Measurements from ENCODE around the gene PRCP. TPM values are rescaled to one million over a fixed set of nuclear protein-coding genes. Genes with fewer than 3 reads are reported as not detected.

PRCP gene
- total RNA-seq, 1 donor from 2014 or later: 71.0 TPM

GRCh38 chr11:82823647-82824619 lies 76.3 kb downstream of the PRCP start:
- Histone ChIP-seq H3K4me3 (ENCODE audit: low read length in 3 of 3) (no peak overlapping the region), H3K9ac (ENCODE audit: low read depth in 1 of 3, low read length in 3 of 3) (no peak overlapping the region), H3K36me3 (ENCODE audit: control insufficient read depth in 3 of 3, insufficient read depth in 3 of 3, low read length in 3 of 3) (peaks cover 0 to 4% (median 0%) of the 10 kb centered on the region in 3 donors), H3K4me1 (ENCODE audit: control insufficient read depth in 3 of 3, insufficient read depth in 3 of 3, low read length in 3 of 3) (no peaks in the 10 kb centered on the region), H3K27me3 (ENCODE audit: control insufficient read depth in 3 of 3, insufficient read depth in 3 of 3, low read length in 3 of 3) (no peaks in the 10 kb centered on the region), H3K9me3 (ENCODE audit: control insufficient read depth in 3 of 3, low read length in 3 of 3) (no peaks in the 10 kb centered on the region), H3K27ac (ENCODE audit: low read depth, low read length) (no peak overlapping the region)

DNA sequence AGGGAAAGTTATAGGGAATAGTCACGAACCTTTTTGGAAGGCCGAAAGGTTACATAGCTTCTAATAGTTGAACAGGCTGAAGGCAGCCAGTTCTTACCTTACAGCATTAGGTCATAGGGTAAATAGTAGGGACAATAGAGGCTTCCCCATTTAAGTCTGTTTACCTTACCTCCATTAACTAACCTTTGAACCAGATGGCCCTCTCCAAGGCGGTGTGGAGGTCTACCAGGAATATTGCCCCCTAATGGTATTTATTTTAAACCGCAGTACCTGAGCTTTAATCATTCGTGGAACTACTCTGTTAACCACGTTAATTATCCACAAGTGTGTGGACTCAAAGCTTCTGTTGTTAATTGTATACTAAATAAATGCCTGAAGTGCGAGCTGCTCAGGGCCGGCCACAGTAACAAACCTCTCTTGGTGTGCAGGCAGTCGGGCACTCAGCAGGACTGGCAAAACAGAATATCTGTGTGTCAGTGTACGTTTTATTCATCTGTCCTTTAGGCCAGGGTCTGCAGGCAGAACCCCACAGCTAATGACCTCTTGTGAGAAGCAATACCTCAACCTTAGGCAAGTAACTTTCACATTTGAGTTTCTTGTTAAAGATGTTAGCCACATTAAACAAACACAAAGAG lies 81.7 kb downstream of the PRCP start:
- H3K9ac ChIP-seq (ENCODE audit: low read depth in 1 of 3, low read length in 3 of 3): no peak overlapping the region
- no peak overlapping the region for H3K4me3 ChIP-seq (ENCODE audit: low read length in 3 of 3)
- H3K27me3 ChIP-seq (ENCODE audit: control insufficient read depth in 3 of 3, insufficient read depth in 3 of 3, low read length in 3 of 3): no peaks in the 10 kb centered on the region
- no peaks in the 10 kb centered on the region for H3K4me1 ChIP-seq (ENCODE audit: control insufficient read depth in 3 of 3, insufficient read depth in 3 of 3, low read length in 3 of 3)
- no peaks in the 10 kb centered on the region for H3K36me3 ChIP-seq (ENCODE audit: control insufficient read depth in 3 of 3, insufficient read depth in 3 of 3, low read length in 3 of 3)
- no peak overlapping the region for H3K27ac ChIP-seq (ENCODE audit: low read depth, low read length)
- H3K9me3 ChIP-seq (ENCODE audit: control insufficient read depth in 3 of 3, low read length in 3 of 3): no peaks in the 10 kb centered on the region

GRCh38 chr11:82815406-82815805 lies 84.8 kb downstream of the PRCP start:
- Histone ChIP-seq H3K4me1 (ENCODE audit: control insufficient read depth in 3 of 3, insufficient read depth in 3 of 3, low read length in 3 of 3) (no peaks in the 10 kb centered on the region), H3K36me3 (ENCODE audit: control insufficient read depth in 3 of 3, insufficient read depth in 3 of 3, low read length in 3 of 3) (no peaks in the 10 kb centered on the region), H3K9me3 (ENCODE audit: control insufficient read depth in 3 of 3, low read length in 3 of 3) (no peaks in the 10 kb centered on the region), H3K27me3 (ENCODE audit: control insufficient read depth in 3 of 3, insufficient read depth in 3 of 3, low read length in 3 of 3) (no peaks in the 10 kb centered on the region), H3K9ac (ENCODE audit: low read depth in 1 of 3, low read length in 3 of 3) (no peak overlapping the region), H3K4me3 (ENCODE audit: low read length in 3 of 3) (no peak overlapping the region), H3K27ac (ENCODE audit: low read depth, low read length) (no peak overlapping the region)

DNA sequence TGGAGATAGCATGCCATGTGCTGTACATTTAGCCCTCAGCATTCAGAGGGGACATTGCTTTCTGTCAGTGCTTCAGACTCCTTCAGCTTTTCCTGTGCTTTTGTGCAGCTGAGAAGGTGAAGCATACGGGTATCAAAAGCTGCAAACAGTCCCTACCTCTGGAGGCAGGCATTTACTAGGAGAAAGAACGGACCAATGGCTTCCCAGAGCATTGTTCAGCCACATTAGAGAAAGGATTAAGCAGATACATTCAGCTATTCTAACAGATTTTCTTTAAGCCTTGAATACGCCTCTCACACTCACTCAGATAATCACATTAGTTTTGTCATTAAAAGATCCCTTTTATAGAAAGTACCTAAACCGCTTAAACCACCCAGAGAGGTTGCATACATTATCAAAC lies 85.9 kb downstream of the PRCP start:
- Histone ChIP-seq H3K27me3 (ENCODE audit: control insufficient read depth in 3 of 3, insufficient read depth in 3 of 3, low read length in 3 of 3) (no peaks in the 10 kb centered on the region), H3K9ac (ENCODE audit: low read depth in 1 of 3, low read length in 3 of 3) (no peak overlapping the region)

DNA sequence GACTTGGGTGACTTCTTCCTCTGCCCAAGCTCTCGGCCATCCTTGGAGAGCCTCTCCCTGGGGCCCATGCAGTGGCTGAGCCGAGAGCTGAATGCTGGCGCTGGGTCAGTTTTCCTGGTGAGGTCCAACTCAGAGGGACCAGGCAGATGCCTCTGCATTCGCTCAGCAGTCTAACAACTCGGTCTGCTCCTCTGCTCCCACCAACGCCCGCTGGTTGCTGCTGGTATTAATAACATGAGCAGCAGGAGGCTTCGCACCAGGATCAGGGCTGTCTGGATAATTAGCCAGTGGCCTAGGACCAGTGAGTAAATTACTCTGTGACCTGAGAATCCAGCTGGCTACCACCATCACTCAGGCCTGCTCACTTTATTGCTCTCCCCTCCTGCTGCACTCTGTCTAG lies 88.9 kb downstream of the PRCP start:
- no peaks in the 10 kb centered on the region for H3K27me3 ChIP-seq (ENCODE audit: control insufficient read depth in 3 of 3, insufficient read depth in 3 of 3, low read length in 3 of 3)

More for the DNA sequence above, 85.9 kb downstream of the PRCP start:
- Histone ChIP-seq H3K9me3 (ENCODE audit: control insufficient read depth in 3 of 3, low read length in 3 of 3) (no peaks in the 10 kb centered on the region), H3K27ac (ENCODE audit: low read depth, low read length) (no peak overlapping the region), H3K4me1 (ENCODE audit: control insufficient read depth in 3 of 3, insufficient read depth in 3 of 3, low read length in 3 of 3) (no peaks in the 10 kb centered on the region), H3K4me3 (ENCODE audit: low read length in 3 of 3) (no peak overlapping the region), H3K36me3 (ENCODE audit: control insufficient read depth in 3 of 3, insufficient read depth in 3 of 3, low read length in 3 of 3) (no peaks in the 10 kb centered on the region)

GRCh38 chr11:82810738-82811137 lies 89.5 kb downstream of the PRCP start:
- H3K27me3 ChIP-seq (ENCODE audit: control insufficient read depth in 3 of 3, insufficient read depth in 3 of 3, low read length in 3 of 3): peaks cover 0 to 4% (median 3%) of the 10 kb centered on the region in 3 donors
- no peaks in the 10 kb centered on the region for H3K4me1 ChIP-seq (ENCODE audit: control insufficient read depth in 3 of 3, insufficient read depth in 3 of 3, low read length in 3 of 3)
- H3K27ac ChIP-seq (ENCODE audit: low read depth, low read length): no peak overlapping the region
- H3K36me3 ChIP-seq (ENCODE audit: control insufficient read depth in 3 of 3, insufficient read depth in 3 of 3, low read length in 3 of 3): no peaks in the 10 kb centered on the region
- no peaks in the 10 kb centered on the region for H3K9me3 ChIP-seq (ENCODE audit: control insufficient read depth in 3 of 3, low read length in 3 of 3)
- no peak overlapping the region for H3K4me3 ChIP-seq (ENCODE audit: low read length in 3 of 3)
- H3K9ac ChIP-seq (ENCODE audit: low read depth in 1 of 3, low read length in 3 of 3): no peak overlapping the region

More for the DNA sequence above, 88.9 kb downstream of the PRCP start:
- Histone ChIP-seq H3K4me3 (ENCODE audit: low read length in 3 of 3) (no peak overlapping the region), H3K9me3 (ENCODE audit: control insufficient read depth in 3 of 3, low read length in 3 of 3) (no peaks in the 10 kb centered on the region), H3K9ac (ENCODE audit: low read depth in 1 of 3, low read length in 3 of 3) (no peak overlapping the region), H3K4me1 (ENCODE audit: control insufficient read depth in 3 of 3, insufficient read depth in 3 of 3, low read length in 3 of 3) (no peaks in the 10 kb centered on the region), H3K36me3 (ENCODE audit: control insufficient read depth in 3 of 3, insufficient read depth in 3 of 3, low read length in 3 of 3) (no peaks in the 10 kb centered on the region), H3K27ac (ENCODE audit: low read depth, low read length) (no peak overlapping the region)

GRCh38 chr11:82810326-82810725 lies 89.9 kb downstream of the PRCP start:
- Histone ChIP-seq H3K27me3 (ENCODE audit: control insufficient read depth in 3 of 3, insufficient read depth in 3 of 3, low read length in 3 of 3) (peaks cover 0 to 4% (median 3%) of the 10 kb centered on the region in 3 donors), H3K4me3 (ENCODE audit: low read length in 3 of 3) (no peak overlapping the region), H3K36me3 (ENCODE audit: control insufficient read depth in 3 of 3, insufficient read depth in 3 of 3, low read length in 3 of 3) (no peaks in the 10 kb centered on the region), H3K9me3 (ENCODE audit: control insufficient read depth in 3 of 3, low read length in 3 of 3) (no peaks in the 10 kb centered on the region), H3K27ac (ENCODE audit: low read depth, low read length) (no peak overlapping the region), H3K9ac (ENCODE audit: low read depth in 1 of 3, low read length in 3 of 3) (no peak overlapping the region), H3K4me1 (ENCODE audit: control insufficient read depth in 3 of 3, insufficient read depth in 3 of 3, low read length in 3 of 3) (no peaks in the 10 kb centered on the region)

GRCh38 chr11:82807646-82808045 lies 92.6 kb downstream of the PRCP start:
- no peaks in the 10 kb centered on the region for H3K9me3 ChIP-seq (ENCODE audit: control insufficient read depth in 3 of 3, low read length in 3 of 3)
- H3K4me3 ChIP-seq (ENCODE audit: low read length in 3 of 3): no peak overlapping the region
- H3K4me1 ChIP-seq (ENCODE audit: control insufficient read depth in 3 of 3, insufficient read depth in 3 of 3, low read length in 3 of 3): no peaks in the 10 kb centered on the region
- peaks cover 0 to 4% (median 3%) of the 10 kb centered on the region in 3 donors for H3K27me3 ChIP-seq (ENCODE audit: control insufficient read depth in 3 of 3, insufficient read depth in 3 of 3, low read length in 3 of 3)
- H3K36me3 ChIP-seq (ENCODE audit: control insufficient read depth in 3 of 3, insufficient read depth in 3 of 3, low read length in 3 of 3): no peaks in the 10 kb centered on the region
- H3K9ac ChIP-seq (ENCODE audit: low read depth in 1 of 3, low read length in 3 of 3): no peak overlapping the region
- H3K27ac ChIP-seq (ENCODE audit: low read depth, low read length): no peak overlapping the region

- Histone ChIP-seq H3K9me3 (ENCODE audit: control insufficient read depth in 3 of 3, low read length in 3 of 3) (no peaks in the 10 kb centered on the region), H3K4me1 (ENCODE audit: control insufficient read depth in 3 of 3, insufficient read depth in 3 of 3, low read length in 3 of 3) (no peaks in the 10 kb centered on the region), H3K27me3 (ENCODE audit: control insufficient read depth in 3 of 3, insufficient read depth in 3 of 3, low read length in 3 of 3) (peaks cover 0 to 4% (median 3%) of the 10 kb centered on the region in 3 donors), H3K27ac (ENCODE audit: low read depth, low read length) (no peak overlapping the region), H3K4me3 (ENCODE audit: low read length in 3 of 3) (no peak overlapping the region), H3K36me3 (ENCODE audit: control insufficient read depth in 3 of 3, insufficient read depth in 3 of 3, low read length in 3 of 3) (no peaks in the 10 kb centered on the region), H3K9ac (ENCODE audit: low read depth in 1 of 3, low read length in 3 of 3) (no peak overlapping the region)
These were observed 97.5 kb downstream of the PRCP start for GRCh38 chr11:82802710-82803109.

All from skeletal muscle tissue (tissue), 4 donors.